GM21423 (cell line): ENCODE measurements around the gene GAREM1.

Experiments used
- ATAC-seq: cut with Tn5 transposase; IDR thresholded peaks from one replicate; pipeline ENCODE4 v1.9.1; 2021; ENCODE audit warnings: mild to moderate bottlenecking, moderate library complexity; ENCODE audit not compliant: unreplicated experiment

Gene GAREM1

DNA sequence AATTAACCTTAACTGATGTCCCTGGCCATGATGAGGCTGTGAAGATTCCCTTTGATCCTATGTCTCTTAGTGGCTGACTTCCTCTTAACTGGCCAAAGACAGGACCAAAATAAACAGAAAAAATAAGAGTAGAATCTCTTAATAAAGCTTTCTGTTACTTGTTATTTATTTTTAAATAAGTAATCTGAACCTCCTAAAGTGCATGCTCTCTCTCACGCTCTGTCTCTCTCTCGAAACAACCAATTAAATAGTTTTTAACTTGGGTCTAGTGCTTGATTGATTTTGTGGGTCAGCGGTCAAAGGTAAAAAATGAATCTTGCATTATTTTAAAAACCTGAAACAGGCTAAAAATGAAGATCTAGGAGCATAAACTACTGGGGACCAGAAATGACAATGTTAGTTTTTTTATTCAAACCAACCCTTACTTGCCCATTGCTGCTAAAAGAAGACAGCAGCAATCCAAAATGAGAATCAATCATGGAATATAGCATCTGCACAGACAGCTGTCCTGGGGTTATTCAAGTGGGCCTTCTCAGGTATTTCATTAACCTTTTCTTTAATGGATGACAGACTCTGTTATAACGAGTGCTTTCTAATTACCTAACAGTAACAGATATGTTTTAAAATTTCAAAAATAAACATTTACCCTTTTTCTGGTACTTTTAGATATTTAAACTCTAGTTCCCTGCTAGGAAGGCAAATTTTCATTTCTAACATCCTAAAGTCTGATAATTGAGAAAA, 11.2 kb downstream of the GAREM1 start:
- no peak for ATAC-seq

DNA sequence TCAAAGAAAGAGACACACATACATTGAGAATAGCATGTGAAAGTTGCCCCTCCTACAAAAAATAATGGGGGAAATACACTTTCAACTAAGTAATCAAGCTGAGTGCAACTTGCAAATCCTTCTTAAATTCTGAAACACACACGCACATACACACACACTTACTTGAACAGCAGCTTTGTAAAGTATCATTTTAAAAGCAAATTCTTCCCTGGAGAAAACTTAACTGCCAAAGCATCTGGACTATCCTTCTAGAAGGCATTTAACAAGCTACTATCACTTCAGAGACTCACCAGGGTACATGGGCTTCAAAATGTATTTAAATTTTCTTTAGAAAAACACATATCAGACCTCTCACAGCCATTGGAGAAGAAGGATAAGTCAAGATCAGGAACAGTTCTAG, 15.3 kb downstream of the GAREM1 start:
- no peak for ATAC-seq

DNA sequence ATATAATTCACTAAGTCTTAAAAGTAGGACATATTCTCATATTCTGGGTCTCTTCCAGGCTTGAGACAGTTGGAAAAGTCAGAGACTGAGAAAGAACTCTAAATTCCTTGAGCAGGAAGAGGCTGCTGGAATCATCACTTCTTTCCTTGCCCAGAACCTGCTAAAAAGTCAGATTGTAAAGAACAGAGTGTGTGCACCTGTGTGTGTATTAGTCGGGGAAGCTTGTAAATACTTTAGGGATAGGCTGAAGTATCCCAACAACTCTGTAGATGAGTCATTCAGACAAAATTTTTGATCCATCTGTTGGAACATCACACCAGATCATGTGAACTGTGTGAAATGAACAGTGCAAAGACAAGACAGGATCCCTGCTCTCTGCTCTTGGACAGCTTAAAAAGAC, 16.1 kb downstream of the GAREM1 start:
- no peak for ATAC-seq

DNA sequence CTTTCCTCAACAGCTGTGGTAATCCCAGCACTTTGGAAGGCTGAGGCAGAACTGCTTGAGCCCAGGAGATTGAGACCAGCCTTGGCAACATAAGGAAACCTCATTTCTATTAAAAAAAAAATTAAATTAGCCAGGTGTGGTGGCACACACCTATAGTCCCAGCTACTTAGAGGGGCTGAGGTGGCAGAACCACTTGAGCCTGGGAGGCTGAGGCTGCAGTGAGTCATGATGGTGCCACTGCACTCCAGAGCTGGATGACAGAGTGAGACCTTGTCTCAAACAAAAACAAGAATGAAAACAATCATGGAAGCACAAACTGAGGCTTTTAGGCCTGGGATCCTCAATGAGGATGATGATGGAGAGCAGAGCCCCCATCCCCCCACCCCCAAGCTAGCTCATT, 19.8 kb downstream of the GAREM1 start:
- ATAC-seq = no peak

DNA sequence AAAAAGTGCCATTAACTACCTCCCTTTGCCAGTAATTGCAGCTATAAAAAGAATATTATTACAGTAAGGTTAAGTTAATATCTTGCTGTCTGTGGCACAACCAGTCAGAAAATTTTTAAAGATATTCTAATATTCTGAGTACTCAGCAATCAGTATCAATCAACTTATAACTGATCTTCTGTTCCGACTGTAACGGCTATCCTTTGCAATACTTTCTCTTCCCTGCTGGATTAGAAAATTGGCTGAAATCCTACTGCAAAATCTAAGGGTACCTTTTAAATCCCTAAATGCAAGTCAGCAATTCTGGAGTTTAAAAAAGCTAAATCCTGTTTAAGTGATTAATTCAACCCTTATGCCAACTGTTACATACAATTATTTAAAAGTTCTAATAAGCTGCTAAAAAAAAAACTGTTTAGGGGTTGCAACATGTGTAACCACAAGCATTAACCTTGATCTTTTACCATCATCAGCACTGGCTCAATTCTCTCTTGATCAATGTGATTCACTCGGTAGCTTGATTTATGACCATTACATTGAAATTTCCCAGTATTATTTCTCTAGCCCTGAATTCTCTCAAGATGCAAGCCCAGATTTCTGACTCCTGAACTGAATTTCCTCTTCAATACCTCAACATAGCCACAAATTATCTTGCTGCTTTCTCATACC, 20.5 kb downstream of the GAREM1 start:
- no peak for ATAC-seq

DNA sequence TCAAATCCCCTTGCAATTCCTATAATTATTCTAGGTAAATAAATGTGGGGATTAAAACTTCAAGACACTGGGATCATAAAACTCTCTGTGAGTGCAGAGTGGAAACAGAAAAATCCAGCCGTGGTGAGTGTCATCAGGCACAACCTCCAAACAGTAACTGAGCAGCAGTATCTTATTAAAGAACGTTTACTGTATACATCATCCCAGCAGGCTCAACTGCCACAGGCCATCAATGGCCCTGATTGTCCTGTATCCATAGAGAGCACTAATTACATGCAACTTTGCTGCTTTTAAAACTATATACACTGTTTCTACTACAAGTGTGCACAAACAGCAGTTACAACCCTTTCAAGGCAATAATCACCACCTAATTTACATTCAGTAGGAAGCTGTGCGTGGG, 23.9 kb downstream of the GAREM1 start:
- ATAC-seq = no peak

DNA sequence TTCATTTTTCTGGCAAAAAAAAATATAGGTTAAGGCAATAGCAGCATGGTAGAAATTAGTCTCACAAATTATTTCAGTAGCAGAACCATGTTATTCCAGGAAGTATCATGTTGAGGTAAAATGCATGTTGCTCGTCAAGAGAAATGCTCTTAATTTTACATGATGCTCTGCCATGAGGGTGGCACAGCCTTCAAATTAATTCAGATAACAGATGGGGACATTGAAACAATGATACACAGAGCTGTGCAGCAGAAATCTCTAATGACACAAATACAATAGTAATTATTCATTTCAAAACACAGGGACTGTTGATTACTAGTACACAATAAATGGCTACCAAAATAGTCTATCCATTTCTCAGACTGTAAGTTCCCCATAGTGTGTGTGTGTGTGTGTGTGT, 24.8 kb downstream of the GAREM1 start:
- no peak for ATAC-seq

DNA sequence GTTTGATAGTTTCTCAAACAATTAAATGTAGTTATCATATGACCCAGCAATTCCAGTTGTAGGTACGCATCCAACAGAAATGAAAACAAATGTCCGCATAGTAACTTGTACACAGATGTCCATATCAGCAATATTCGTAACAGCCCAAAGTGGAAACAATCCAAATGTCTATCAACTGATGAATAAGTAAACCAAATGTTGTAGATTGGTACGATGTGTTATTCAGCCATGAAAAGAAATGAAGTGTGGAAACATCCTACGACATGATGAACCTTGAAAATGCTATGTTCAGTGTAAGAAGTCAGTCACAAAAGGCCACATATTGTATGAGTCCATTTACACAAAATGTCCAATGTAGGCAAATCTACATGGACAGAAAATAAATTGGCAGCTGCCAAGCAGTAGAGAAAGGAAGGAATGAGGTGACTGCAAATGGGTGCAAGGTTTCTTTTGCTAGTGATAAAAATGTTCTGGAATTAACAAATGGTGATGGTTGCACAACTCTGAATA, 26.9 kb downstream of the GAREM1 start:
- ATAC-seq = no peak

DNA sequence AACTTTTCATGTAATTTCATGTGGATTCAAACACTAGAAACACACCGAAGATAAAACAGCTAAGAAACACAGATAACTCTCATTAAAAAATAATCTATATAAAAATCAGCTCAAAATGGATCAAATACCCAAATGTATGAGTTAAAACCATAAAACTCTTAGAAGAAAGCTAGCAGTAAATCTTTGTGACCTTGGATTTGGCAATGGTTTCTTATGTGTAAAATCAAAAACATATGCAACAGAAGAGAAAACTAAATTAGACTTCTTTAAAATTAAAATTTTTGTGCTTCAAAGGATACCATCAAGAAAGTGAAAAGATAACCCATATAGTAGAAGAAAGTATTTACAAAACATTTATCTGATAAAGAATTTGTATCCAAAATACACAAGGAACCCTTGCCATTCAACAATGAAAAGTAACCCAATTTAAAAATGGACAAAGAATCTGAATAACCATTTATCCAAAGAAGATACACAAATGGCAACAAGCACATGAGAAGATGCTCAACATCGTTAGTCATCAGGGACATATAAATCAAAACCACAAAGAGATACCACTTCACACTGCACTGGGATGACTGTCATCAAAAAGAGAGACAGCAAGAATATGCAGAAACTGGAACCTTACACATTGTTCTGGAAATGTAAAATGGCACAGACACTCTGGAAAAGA, 27.5 kb downstream of the GAREM1 start:
- ATAC-seq = no peak

DNA sequence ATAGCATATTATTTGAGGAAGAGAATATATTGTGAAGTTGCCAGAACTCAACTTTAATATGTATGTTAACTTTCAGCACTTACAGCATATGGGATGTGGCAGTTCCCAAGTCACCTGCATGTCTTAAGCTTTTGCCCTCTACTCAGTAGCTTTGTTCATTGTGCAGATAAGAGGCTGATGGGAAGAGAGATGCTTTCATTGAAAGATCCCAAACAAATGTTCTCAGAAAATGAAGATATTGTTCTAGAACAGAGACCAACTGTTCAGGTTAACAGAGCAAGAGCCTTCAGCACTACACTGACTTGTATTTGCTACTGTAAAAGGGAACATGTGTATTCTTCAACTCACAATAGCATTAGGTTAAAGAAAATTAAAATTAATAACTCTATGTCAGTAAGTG, 28.1 kb downstream of the GAREM1 start:
- no peak for ATAC-seq

DNA sequence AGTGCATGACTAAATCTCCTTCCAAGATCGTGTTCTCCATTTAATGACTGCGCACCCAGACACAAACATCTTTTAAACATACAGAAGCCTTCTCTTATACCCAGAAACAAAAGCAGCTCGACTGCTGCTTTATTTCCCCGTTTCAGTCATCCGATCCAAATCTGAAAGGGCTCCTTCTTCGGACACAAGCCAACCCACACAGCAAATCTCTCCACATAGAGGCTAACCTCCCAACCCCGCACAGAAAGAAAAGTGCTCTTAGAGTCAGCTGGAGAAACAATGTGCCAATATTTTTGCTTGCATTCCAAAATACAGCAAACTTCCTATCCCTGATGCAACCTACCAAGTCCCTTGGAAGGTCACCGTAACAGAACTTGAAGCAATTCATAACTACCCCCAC, 29.1 kb downstream of the GAREM1 start:
- no peak for ATAC-seq

DNA sequence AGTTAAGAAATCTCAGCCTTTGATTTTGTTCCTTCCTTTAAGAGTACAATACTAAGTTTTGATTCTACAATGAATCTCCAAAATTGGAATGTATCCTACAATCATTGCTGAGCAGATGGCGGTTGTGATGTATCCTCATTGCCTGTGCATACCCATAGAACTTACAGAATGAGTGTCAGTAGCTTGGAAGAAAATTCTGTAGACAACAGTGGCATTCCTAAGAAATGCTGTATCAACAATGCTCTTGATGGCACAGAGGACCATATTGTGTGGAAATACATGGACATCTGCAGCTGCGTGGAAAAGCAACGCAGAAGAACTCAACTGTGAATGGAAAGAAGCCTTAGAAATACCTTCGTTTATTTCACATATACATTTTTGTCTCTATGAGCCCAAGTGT, 30.2 kb downstream of the GAREM1 start:
- no peak for ATAC-seq

DNA sequence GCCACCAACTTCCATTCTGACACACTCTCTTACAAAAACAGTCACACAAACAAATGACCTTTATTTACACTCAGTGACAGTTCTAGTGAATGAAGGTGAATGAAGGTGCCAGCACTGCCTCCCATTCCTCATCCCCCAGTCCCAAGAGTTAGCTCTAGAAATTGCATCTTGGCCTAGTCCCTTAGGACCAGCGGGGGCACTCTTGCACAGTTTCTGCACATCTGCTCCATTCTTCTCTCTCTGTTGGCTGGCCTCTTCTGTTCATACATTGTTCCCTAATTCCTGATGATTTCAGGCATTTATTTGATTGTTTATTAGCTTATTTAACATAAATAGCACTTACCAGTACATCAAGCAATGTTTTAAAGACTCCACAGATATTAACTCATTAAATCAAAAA, 30.9 kb downstream of the GAREM1 start:
- ATAC-seq = no peak

DNA sequence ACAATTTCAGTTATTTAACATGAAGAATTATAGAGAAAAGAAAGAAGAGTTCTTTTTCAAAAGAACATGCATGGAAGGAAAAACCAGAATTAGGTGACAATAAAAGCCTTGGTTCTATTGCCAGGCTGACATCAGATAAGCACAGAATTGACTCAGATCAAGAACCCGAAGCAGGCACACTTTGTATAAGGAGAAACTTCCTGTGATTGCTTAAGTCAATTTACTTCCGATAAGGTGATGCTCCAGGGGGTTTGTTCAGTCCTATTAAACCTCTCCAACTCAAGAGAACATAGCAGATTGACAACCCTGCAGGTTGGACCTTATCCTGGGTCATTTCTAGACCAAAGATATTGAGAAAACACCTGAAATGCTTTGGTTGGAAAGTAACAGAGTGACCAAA, 31.4 kb downstream of the GAREM1 start:
- ATAC-seq = no peak

DNA sequence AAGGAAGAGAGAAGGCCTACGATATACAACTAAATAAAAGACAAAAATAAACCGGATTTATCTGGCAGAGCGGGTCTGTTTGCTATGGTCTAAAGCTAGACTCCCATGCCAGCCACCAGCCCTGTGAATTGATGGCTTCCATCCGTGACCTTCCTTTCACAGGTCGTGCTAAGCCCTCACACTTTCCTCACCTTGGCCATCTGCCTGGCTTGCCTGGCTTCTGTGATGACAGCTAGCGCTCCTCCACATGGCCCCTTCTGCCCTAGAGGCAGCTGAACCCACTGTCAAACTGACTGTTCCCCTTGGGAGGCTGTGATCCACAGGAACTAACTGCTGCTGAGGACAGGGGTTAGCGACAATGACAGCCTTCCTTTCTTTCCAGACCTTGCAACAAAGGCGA, 32.5 kb downstream of the GAREM1 start:
- no peak for ATAC-seq

DNA sequence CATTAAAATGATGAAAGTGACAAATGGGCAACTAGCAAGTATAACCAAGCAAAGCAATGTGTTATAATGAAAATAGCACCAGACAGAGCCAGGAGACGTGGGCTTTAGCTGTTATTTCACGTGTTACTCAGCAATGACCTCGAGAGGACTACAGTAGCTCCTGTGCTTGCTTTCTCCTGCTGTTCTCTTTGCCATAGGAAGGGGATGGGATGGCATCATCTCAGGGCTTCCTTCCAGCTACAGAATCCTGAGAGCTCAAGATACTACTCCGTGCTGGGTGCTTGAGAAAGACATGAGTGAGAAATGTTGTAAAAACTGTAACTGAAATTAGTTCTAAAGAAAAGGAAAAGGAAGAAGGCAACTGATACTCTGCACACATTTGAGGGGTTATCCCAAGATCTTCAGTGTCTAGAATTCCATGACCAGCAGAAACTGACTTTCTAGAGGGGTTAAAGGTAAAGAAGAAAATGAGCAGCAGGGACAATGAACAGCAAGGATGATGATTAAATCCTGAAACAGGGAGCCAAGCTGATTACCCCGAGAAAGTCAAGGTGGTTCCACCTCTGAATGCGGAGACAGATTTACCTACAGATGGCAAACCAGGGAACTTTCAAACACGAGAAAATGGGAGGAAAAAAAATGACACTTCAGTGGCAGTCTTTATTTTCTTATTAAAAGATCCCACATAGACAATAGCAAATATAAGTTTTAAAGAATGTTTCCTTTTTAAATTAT, 33.4 kb downstream of the GAREM1 start:
- no peak for ATAC-seq

DNA sequence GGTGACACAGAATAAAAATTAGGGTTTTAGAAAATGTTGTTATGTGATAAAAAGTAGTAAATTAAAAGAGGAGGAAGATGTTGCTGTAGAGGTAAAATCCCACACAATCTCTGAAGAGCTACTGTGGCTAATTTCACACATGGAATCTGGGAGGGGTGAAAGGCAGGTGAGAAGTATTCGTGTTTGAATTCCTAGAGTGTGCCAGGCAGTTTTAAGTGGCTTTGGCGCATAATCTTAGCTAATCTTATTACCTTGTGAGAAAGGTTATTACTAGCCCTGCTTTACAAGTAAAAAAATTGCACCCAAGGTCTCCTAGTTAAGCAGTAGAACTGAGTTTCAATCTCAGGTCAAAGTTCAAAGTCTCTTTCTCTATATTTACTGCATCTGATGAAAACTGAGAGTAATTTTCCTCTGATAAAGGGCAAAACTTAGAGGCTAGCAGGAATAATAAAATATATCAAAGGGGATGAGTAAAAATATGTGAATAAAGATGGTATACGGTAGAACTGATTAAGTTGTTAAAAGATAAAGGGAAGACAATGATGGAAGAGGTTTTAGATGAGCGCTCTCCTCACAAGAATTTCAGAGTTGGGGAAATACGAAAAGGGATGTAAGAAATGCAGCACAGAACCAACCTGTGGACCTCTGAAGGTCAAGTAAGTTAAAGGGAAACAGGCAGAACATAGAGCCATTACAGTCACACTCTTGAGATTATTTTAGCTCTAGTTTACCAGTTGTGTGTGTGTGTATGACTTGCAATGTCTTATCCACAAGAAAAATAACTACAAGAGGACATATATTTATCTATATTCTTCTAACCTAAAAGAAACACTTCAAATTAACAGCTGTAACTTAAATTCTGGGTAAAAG, 34.8 kb downstream of the GAREM1 start:
- no peak for ATAC-seq

DNA sequence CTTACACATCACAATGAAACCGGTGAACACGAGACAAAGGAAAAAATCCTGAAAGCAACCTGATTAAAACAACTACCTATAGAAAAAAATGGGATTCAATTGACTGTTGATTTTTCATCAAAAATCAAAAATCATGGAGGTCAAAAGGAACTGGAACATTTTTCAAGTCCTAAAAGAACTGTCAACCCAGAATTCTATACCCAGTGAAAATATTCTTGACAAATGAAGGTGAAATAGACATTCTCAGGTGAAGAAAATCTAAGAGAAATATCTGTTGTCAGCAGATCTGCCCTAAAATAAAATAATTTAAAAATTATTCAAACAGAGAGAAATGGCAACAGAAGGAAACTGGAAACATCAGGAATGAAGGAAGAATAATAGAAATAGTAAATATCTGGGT, 38.9 kb downstream of the GAREM1 start:
- no peak for ATAC-seq

DNA sequence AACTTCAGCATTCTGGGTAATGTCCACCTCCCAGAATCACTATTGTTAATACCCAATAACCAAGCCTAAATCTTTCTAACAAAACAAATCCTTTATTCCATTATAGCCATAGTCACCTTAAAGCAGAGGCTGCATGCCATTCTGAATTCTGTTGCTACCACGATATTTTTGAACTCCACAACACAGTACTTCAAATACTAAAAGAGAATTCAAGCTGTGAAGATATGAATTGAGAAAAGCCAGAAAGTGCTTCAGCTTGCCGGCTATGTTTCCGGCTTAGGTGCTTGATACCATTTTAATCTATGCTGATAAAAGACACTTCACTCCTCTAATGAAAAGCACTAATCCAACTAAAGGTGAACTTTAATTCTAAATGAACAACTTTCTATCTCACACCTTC, 41.3 kb downstream of the GAREM1 start:
- ATAC-seq = no peak

DNA sequence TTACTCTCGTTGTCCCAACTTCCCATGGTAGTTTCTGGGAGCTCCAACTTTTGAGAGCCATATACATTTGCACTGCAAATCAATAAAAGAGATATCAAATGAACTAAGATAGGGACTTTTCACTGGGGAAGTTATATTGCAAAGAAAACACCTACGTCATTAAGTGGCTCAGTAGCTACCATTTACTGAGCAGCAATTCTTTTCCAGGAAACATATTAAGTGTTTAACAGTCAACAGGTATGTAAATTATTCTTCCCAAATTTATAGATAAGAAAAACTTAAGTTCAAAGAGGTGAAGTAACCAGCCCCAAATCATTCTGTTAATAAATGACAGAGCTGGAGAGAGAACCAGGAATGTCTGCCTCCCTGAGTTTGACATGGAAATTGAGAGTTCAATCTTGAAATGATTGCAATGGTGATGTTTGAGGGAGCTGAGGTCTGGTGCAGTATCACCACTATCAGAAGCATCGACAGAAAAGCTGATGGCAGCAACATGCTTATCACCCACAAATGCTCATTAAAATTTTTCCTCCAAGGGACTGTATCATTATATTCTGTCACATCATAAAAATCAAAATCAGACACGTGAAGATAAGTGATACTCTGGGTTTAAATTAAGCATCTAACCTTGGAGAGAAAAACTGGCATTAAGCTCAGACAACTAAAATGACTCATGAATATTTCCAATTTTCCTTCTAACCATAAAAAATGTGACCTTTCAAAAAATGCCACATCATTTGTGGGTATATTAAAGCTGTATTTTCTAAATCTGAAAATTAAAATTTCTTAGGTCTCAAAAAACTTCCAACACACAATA, 43.4 kb downstream of the GAREM1 start:
- ATAC-seq = no peak
